ENCODE measurements around the gene C4BPA.

C4BPA gene

GRCh38 chr1:207194197-207194596, 90.2 kb downstream of the C4BPA start:
- H3K27ac Mint-ChIP-seq, result no peak overlapping the region
- no peak for TF ChIP-seq CTCF (IDR thresholded peaks at IDR 0.05)
- no peak for DNase-seq
- H3K27me3 Mint-ChIP-seq (ENCODE audit: low read depth, poor library complexity), result peaks cover 7% of the 10 kb centered on the region
- H3K36me3 Mint-ChIP-seq (ENCODE audit: low read depth), result no peaks in the 10 kb centered on the region
- H3K9me3 Mint-ChIP-seq, result peaks cover 13% of the 10 kb centered on the region
- no peaks in the 10 kb centered on the region for H3K4me1 Mint-ChIP-seq
- H3K4me3 Mint-ChIP-seq, result no peak overlapping the region
